ENCODE results near the gene SLC34A3. TPM values are rescaled to one million over a fixed set of nuclear protein-coding genes. Genes with fewer than 3 reads are reported as not detected.

Gene SLC34A3
- total RNA-seq, 2 donors from 2014 or later: not detected

GRCh38 chr9:137225699-137226331 is 4.9 kb upstream of the SLC34A3 start:
- peaks cover 5 to 6% of the 10 kb centered on the region in 2 donors for H3K4me1 Mint-ChIP-seq (ENCODE audit: low read depth in 2 of 2)
- H3K27ac Mint-ChIP-seq: no peak overlapping the region
- DNase-seq (ENCODE audit: low spot score): no peak
- no peaks in the 10 kb centered on the region for H3K36me3 Mint-ChIP-seq
- no peaks in the 10 kb centered on the region for H3K9me3 Mint-ChIP-seq
- no peak for ATAC-seq
- no peak overlapping the region for H3K4me3 Mint-ChIP-seq
- H3K27me3 Mint-ChIP-seq: peaks cover 3 to 7% of the 10 kb centered on the region in 2 donors

DNA sequence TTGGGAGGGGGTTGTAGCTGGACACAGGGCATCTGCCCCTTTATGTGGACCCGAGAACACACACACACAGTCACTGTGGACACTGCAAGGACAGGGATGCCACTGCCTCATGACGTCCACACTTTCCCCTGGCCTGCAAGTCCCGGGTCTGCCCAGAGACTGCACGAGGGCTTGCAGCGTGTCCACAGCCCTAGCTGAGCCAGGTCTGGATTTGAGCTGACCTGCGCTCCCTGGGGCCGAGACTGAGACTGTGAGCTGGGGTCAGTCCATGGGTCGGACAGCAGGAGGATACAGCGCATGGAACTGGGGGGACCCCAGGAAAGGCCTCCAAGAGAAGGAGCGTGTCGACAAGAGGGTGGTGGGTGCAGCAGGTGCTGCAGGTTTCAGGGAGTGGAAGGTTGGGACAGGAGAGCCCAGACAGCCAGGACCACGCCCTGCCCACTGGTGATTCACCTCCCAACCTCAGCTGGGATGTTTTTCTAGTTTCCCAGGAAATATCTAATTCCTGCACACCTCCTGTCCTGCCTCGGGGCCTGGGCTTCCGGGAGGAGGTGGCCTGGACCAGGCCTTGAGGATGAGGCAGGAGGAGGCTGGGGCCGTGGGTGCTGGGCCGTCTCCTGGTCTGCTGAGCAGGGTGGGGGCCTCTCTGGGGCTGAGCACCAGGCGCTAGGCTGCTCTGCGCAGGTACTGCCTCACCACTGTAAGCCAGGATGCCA is 4.2 kb upstream of the SLC34A3 start:
- no peak overlapping the region for H3K27ac Mint-ChIP-seq
- no peak for ATAC-seq
- H3K27me3 Mint-ChIP-seq: peaks cover 3 to 7% of the 10 kb centered on the region in 2 donors
- no peak overlapping the region for H3K4me3 Mint-ChIP-seq
- peaks cover 5 to 6% of the 10 kb centered on the region in 2 donors for H3K4me1 Mint-ChIP-seq (ENCODE audit: low read depth in 2 of 2)
- H3K36me3 Mint-ChIP-seq: no peaks in the 10 kb centered on the region
- no peak for DNase-seq (ENCODE audit: low spot score)
- H3K9me3 Mint-ChIP-seq: no peaks in the 10 kb centered on the region

DNA sequence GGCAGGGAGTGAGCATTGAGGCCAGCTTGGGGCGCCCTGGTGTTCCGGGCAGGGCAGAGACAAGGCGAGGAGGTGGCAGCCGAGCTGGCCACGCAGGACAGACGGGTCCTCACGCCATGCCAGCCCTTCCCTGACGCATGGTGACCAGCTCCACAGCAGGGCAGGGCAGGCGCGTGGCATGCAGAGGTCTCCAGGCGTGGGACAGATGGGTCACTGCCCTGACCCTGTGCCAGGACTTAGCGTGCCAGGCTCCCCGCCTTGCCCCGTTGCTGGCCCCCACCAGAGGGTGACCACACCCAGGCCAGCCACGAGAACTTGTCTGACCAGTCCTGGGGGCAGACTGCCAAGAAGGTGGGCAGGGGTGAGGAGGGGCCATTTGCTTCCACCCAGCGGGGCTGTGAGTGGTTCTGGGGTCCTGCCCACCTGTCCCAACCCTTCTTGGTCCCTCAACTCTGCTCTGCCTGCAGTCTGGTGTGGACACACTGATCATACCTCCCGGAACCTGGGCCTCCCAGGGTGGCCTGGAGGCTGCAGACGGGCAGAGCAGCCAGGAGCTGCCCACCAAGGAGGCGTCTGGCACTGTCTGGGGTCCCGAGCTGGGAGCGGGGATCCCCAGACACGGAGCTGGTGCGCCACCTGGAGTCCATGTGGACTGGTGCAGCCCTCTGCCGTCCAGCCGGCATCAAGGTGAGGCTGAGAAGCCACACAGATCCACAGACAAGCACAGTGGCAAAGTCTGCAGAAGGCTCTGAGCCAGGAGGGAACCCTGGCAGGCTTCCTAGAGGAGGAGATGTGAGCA is 3.4 kb upstream of the SLC34A3 start, which contains the start of gene RNF224:
TSS of gene RNF224 (plus strand) at position 449 of the 799 bp plus-strand sequence. CDS start 834 bp downstream, outside the sequence.
- H3K27me3 Mint-ChIP-seq: peaks cover 3 to 7% of the 10 kb centered on the region in 2 donors
- no peaks in the 10 kb centered on the region for H3K9me3 Mint-ChIP-seq
- H3K36me3 Mint-ChIP-seq: no peaks in the 10 kb centered on the region
- no peak within 1 kb of the TSS for H3K27ac Mint-ChIP-seq
- ATAC-seq (peak; percentile 26 to 34), DNase-seq (ENCODE audit: low spot score) (peak; percentile 78)
- H3K4me3 Mint-ChIP-seq: no peak within 1 kb of the TSS
- H3K4me1 Mint-ChIP-seq (ENCODE audit: low read depth in 2 of 2): peaks cover 5 to 6% of the 10 kb centered on the region in 2 donors

- Mint-ChIP-seq H3K27me3 (peaks cover 3 to 7% of the 10 kb centered on the region in 2 donors), H3K4me1 (ENCODE audit: low read depth in 2 of 2) (peaks cover 4 to 5% of the 10 kb centered on the region in 2 donors), H3K36me3 (no peaks in the 10 kb centered on the region), H3K9me3 (no peaks in the 10 kb centered on the region), H3K4me3 (no peak overlapping the region), H3K27ac (no peak overlapping the region)
- DNase-seq (ENCODE audit: low spot score) (no peak), ATAC-seq (no peak)
Measured at GRCh38 chr9:137227853-137228505, 2.7 kb upstream of the SLC34A3 start.

DNA sequence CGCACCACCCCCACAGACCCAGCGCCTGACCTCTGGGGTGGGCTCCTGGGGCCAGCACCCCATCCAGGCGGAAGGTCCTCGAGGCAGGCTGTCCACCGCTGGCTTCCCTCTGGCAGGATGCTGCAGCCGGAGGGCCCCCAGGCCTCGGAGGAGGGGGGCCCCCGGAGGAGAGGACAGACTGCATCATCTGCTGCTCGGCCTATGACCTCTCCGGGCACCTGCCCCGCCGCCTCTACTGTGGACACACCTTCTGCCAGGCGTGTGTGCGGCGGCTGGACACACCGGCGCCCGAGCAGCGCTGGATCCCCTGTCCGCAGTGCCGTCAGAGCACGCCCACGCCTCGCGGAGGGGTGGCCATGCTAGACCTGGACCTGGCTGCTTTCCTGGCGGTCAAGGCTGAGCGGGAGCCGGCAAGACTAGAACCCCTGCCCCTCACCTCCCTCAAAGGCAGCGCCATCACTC is 2.2 kb upstream of the SLC34A3 start:
- peaks cover 3 to 7% of the 10 kb centered on the region in 2 donors for H3K27me3 Mint-ChIP-seq
- H3K4me3 Mint-ChIP-seq: no peak overlapping the region
- ATAC-seq (no peak), DNase-seq (ENCODE audit: low spot score) (no peak)
- no peak overlapping the region for H3K27ac Mint-ChIP-seq
- peaks cover 3 to 5% of the 10 kb centered on the region in 2 donors for H3K4me1 Mint-ChIP-seq (ENCODE audit: low read depth in 2 of 2)
- no peaks in the 10 kb centered on the region for H3K36me3 Mint-ChIP-seq
- H3K9me3 Mint-ChIP-seq: no peaks in the 10 kb centered on the region

DNA sequence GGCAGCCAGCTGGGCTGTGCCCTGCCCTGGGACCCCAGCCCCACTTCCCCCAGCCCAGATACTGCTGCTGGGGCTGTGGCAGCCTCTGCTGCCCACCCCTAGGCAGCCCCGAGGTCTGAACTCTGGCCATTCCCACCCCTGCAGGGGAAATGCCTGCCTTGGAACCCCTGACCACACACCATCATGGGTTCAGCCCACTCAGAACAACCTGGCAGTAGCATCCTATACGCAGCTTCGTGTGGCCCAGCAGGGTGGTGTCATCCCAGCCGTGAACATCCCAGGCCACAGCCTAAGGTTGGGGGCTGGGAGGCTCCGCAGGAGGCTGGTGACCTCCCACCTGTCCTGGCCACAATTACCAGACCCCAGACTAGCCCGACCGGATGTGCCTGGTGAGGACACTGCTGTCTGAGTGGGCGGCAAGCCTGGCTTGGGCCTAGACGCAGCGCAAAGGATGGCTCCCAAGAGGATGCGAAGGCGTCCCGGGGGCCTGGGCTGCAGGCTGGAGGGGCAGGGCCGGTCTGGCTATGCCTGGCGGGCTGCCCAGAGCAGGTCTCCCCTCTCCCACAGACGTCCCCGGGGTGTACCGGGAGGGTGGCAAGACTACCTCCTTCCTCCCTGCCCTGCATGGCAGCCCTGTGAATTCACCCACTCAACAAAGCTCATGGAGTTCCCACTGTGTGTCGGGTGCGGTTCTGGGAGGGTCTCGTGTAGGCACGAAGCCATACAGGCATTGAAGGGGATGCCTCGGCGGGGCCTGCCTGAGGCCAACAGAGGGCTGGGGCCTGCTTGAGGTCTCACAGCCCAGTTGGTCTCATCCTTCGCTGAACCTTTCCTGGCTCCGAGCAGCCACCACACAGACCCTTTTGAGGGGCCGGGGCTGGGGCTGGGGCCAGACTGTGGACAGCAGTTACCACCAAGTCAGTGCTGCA is 1.5 kb upstream of the SLC34A3 start:
- ATAC-seq: no peak
- Mint-ChIP-seq H3K4me3 (no peak overlapping the region), H3K27me3 (peaks cover 3 to 7% of the 10 kb centered on the region in 2 donors), H3K36me3 (no peaks in the 10 kb centered on the region), H3K27ac (no peak overlapping the region), H3K9me3 (no peaks in the 10 kb centered on the region), H3K4me1 (ENCODE audit: low read depth in 2 of 2) (peaks cover 3 to 5% of the 10 kb centered on the region in 2 donors)
- no peak for DNase-seq (ENCODE audit: low spot score)

DNA sequence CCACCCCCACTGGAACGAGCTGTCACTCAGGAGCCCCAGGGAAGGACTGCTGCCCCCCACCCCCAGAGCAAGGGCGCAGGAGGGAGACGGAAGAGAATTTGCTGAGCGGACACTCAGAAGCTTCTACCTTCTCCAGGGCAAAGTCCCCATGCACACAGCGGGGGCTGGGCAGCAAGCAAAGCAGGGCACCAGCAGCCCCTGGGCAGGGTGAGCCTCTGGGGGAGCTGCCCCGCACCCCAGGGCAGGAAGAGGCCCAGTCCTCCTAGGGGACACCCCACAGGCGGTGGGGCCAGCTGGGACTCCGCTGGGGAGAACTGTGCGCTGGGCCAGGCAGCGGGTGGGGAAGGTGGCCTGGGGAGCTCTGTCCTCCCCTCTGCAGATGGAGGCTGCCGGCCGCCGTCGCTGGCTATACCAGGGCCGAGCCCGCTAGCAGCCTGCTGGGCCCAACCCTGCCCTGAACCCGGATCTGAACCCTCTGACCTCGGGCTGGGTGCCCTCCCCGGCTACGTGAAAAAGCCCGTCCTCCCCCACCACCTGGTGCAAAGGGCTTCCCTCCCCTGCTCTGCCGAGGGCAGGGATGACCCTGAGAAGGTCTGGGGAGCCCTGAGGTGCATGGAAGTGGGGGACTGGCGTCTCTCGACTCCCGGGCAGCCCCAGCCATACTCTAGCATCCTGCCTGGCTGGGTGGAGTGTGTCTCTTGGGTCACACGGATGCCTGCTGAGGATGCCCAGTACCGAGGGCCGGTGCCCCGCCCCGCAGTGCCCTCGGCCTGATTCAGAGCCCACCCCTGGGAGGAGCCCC is 597 bp upstream of the SLC34A3 start:
- Mint-ChIP-seq H3K9me3 (no peaks in the 10 kb centered on the region), H3K27me3 (peaks cover 6 to 7% of the 10 kb centered on the region in 2 donors), H3K36me3 (no peaks in the 10 kb centered on the region), H3K4me1 (ENCODE audit: low read depth in 2 of 2) (peaks cover 3 to 5% of the 10 kb centered on the region in 2 donors), H3K27ac (no peak overlapping the region), H3K4me3 (no peak overlapping the region)
- DNase-seq (ENCODE audit: low spot score) (no peak), ATAC-seq (no peak)

DNA sequence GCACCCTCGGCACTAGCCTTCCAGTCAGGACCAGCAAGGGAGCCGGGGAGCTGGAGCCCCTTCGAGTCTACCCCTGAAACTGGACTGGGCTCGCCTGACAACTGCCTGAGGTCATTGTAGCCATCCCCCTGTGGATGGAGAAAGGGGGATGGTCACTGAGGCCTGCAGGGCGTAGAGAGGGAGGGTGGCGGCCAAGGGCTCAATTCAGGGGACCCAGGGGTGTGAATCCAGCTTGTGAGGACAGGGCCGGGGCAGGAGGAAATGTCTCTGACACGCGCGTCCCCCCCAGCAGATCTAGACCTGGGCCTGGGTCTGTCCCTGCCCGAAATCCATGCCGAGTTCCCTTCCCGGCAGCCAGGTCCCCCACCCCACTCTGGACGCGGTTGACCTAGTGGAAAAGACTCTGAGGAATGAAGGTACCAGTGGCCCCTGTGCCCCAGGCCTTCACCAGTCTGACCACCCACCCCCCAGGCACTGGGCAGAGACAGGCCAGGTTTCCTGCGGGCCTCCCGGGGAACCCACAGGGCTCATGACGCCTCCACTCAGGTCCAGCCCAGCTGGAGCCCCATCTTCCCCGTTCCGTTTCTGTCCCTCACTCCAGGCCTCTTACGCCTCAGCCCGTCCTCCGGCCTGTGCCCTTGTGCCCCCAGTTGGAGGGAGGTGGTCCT is 805 bp downstream of the SLC34A3 start:
- H3K4me1 Mint-ChIP-seq (ENCODE audit: low read depth in 2 of 2): peaks cover 3 to 5% of the 10 kb centered on the region in 2 donors
- H3K27me3 Mint-ChIP-seq: peaks cover 7 to 9% of the 10 kb centered on the region in 2 donors
- H3K27ac Mint-ChIP-seq: no peak overlapping the region
- no peak overlapping the region for H3K4me3 Mint-ChIP-seq
- no peaks in the 10 kb centered on the region for H3K9me3 Mint-ChIP-seq
- no peaks in the 10 kb centered on the region for H3K36me3 Mint-ChIP-seq
- DNase-seq (ENCODE audit: low spot score): no peak
- ATAC-seq: no peak

DNA sequence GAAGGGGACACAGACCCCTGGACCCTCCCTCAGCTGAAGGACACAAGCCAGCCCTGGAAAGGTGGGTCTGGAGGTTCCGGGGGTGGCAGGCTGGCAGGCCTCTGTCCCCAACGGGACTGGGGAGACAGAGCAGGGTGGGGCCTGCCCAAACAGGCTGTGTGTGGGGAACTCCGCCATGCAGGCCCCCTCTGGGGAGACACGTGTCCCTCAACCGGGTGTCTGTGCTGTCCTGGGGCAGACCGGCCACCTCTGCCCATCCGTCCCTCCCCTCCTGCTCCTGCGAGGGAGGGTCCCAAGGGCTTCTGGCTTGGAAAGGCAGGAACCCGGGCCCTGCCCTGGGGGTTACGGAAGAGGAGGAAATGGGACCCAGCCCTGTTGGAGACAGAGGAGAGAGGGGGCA is 1.4 kb downstream of the SLC34A3 start:
- Mint-ChIP-seq H3K27me3 (peaks cover 7 to 9% of the 10 kb centered on the region in 2 donors), H3K4me1 (ENCODE audit: low read depth in 2 of 2) (peaks cover 3 to 5% of the 10 kb centered on the region in 2 donors), H3K27ac (no peak overlapping the region), H3K4me3 (no peak overlapping the region), H3K9me3 (no peaks in the 10 kb centered on the region), H3K36me3 (no peaks in the 10 kb centered on the region)
- ATAC-seq (no peak), DNase-seq (ENCODE audit: low spot score) (no peak)

DNA sequence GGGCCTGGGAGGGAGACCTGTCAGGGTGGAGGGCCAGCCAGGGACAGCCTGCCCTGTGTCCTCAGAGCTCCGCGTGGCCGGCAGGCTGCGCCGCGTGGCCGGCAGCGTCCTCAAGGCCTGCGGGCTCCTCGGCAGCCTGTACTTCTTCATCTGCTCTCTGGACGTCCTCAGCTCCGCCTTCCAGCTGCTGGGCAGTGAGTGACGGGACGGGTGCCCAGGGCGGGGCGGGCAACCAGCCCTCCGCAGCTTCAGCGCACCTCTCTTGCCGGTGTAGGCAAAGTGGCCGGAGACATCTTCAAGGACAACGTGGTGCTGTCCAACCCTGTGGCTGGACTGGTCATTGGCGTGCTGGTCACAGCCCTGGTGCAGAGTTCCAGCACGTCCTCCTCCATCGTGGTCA is 1.8 kb downstream of the SLC34A3 start:
- H3K36me3 Mint-ChIP-seq: no peaks in the 10 kb centered on the region
- H3K27ac Mint-ChIP-seq: no peak overlapping the region
- no peaks in the 10 kb centered on the region for H3K9me3 Mint-ChIP-seq
- H3K4me1 Mint-ChIP-seq (ENCODE audit: low read depth in 2 of 2): peaks cover 2 to 3% of the 10 kb centered on the region in 2 donors
- DNase-seq (ENCODE audit: low spot score): no peak
- H3K4me3 Mint-ChIP-seq: no peak overlapping the region
- ATAC-seq: no peak
- peaks cover 4 to 9% of the 10 kb centered on the region in 2 donors for H3K27me3 Mint-ChIP-seq

DNA sequence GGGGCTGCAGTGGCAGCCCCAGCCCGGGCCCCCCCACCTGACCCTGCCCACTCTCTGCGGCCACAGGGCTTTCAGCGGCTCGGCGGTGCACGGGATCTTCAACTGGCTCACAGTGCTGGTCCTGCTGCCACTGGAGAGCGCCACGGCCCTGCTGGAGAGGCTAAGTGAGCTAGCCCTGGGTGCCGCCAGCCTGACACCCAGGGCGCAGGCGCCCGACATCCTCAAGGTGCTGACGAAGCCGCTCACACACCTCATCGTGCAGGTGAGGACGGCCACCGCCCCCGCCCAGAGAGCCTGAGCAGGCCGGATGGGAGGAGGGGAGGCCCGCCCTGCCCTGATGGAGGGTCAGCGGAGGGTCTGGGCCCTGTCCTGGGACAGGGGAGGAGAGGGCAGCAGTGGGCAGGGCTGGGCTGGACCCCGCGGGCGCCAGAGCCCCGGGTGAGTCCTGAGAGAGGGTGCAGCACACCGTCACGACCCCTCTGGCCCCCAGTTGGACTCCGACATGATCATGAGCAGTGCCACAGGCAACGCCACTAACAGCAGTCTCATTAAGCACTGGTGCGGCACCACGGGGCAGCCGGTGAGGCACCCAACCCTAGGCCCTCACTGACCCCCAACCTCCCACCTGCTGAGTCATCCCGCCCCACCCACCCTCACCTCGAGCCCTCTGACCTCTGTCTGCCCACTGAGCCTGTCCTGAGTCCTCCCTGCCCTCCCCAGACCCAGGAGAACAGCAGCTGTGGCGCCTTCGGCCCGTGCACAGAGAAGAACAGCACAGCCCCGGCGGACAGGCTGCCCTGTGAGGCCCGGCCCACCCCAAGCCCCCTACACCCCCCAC is 2.7 kb downstream of the SLC34A3 start:
- H3K4me1 Mint-ChIP-seq (ENCODE audit: low read depth in 2 of 2): peaks cover 0 to 3% of the 10 kb centered on the region in 2 donors
- no peaks in the 10 kb centered on the region for H3K36me3 Mint-ChIP-seq
- no peak for ATAC-seq
- no peaks in the 10 kb centered on the region for H3K9me3 Mint-ChIP-seq
- no peak for DNase-seq (ENCODE audit: low spot score)
- peaks cover 0 to 6% of the 10 kb centered on the region in 2 donors for H3K27me3 Mint-ChIP-seq
- H3K4me3 Mint-ChIP-seq: no peak overlapping the region
- no peak overlapping the region for H3K27ac Mint-ChIP-seq

Measured in natural killer cell treated with Interleukin-12 subunit alpha and Interleukin-12 subunit beta and Interleukin-15 and Interleukin-18, amount 100 ng/mL, for 72 hours (primary cell).